DND-41 (cell line): ENCODE results near the gene NCOR2.

ENCODE experiments used
- ATAC-seq: fragments of 200-7000 bp; cut with Tn5 transposase; 3 replicates; pipeline ENCODE4 v1.9.1; 2021; ENCODE audit warnings: low read depth; ENCODE audit not compliant: insufficient read depth
- DNase-seq: peaks from one replicate; pipeline ENCODE4 v3.0.0-alpha.2; 2020
- H2AFZ ChIP-seq: 2 replicates; pipeline ENCODE4 v1.6.0; 2012; ENCODE audit warnings: low read depth, low read length
- H3K27ac ChIP-seq: 2 replicates; pipeline ENCODE4 v1.5.1; 2012; ENCODE audit warnings: low read length, inconsistent platforms
- H3K27me3 ChIP-seq: fragments of 200-600 bp; sonication (generic); 2 replicates; pipeline ENCODE4 v1.6.0; 2012; ENCODE audit warnings: low read length, mild to moderate bottlenecking, inconsistent platforms; ENCODE audit not compliant: insufficient read depth, poor library complexity
- H3K36me3 ChIP-seq: 2 replicates; pipeline ENCODE4 v1.5.1; 2012; ENCODE audit warnings: low read length, inconsistent platforms; ENCODE audit not compliant: insufficient read depth
- H3K4me1 ChIP-seq: 2 replicates; pipeline ENCODE4 v1.5.1; 2012; ENCODE audit warnings: mild to moderate bottlenecking, low read length; ENCODE audit not compliant: insufficient read depth
- H3K4me2 ChIP-seq: 2 replicates; pipeline ENCODE4 v1.6.0; 2012; ENCODE audit warnings: mild to moderate bottlenecking, moderate library complexity, low read length, inconsistent platforms; ENCODE audit not compliant: insufficient read depth
- H3K4me3 ChIP-seq, 2 experiments: fragments of 200-600 bp in 1 of 2; shearing (Covaris generic) in 1 of 2; 2 replicates each; pipeline ENCODE4 v1.5.1; 2012 to 2016; ENCODE audit warnings: inconsistent platforms in 2 of 2, low read length in 2 of 2, mild to moderate bottlenecking in 2 of 2, low read depth in 1 of 2, moderate library complexity in 1 of 2
- H3K79me2 ChIP-seq: 2 replicates; pipeline ENCODE4 v1.6.0; 2012; ENCODE audit warnings: low read length, inconsistent platforms; ENCODE audit not compliant: insufficient read depth
- H3K9ac ChIP-seq: 2 replicates; pipeline ENCODE4 v1.6.0; 2012; ENCODE audit warnings: low read depth, mild to moderate bottlenecking, inconsistent platforms, low read length, moderate library complexity
- H3K9me3 ChIP-seq: 2 replicates; pipeline ENCODE4 v1.5.1; 2012; ENCODE audit warnings: low read length, moderate library complexity, mild to moderate bottlenecking, inconsistent platforms; ENCODE audit not compliant: insufficient read depth, severe bottlenecking
- H4K20me1 ChIP-seq: 2 replicates; pipeline ENCODE4 v1.6.0; 2012; ENCODE audit warnings: low read length; ENCODE audit not compliant: insufficient read depth
- CTCF ChIP-seq: IDR thresholded peaks from 2 replicates; pipeline ENCODE4 v1.5.1; 2012; ENCODE audit warnings: borderline replicate concordance, low read length, moderate library complexity, mild to moderate bottlenecking; ENCODE audit not compliant: poor library complexity, severe bottlenecking; ENCODE audit errors: extremely low read depth
- EZH2 ChIP-seq: IDR thresholded peaks from 3 replicates; pipeline ENCODE4 v1.6.1; 2012; ENCODE audit warnings: borderline replicate concordance, low read depth, mild to moderate bottlenecking, moderate library complexity, low read length, inconsistent platforms; ENCODE audit not compliant: severe bottlenecking

The NCOR2 gene

GRCh38 chr12:124542021-124542949 is 25.1 kb downstream of the NCOR2 start:
- Histone ChIP-seq H3K79me2 (peaks cover 89% of the 10 kb centered on the region), H3K4me2 (no peak overlapping the region), H3K36me3 (no peaks in the 10 kb centered on the region), H4K20me1 (peaks cover 82% of the 10 kb centered on the region), H3K9me3 (no peaks in the 10 kb centered on the region), H3K4me1 (peaks cover 2% of the 10 kb centered on the region), H3K27ac (no peak overlapping the region), H3K4me3 (no peak overlapping the region), H2AFZ (no peak overlapping the region), H3K27me3 (no peaks in the 10 kb centered on the region), H3K9ac (no peak overlapping the region)
- ATAC-seq (no peak), DNase-seq (no peak)
- TF ChIP-seq EZH2, result no peak
- no peak for TF ChIP-seq CTCF

- H3K4me3 ChIP-seq, result no peak overlapping the region
- no peak for ATAC-seq
- peaks cover 89% of the 10 kb centered on the region for H3K79me2 ChIP-seq
- DNase-seq, result no peak
- no peaks in the 10 kb centered on the region for H3K27me3 ChIP-seq
- TF ChIP-seq CTCF, result no peak
- TF ChIP-seq EZH2, result no peak
- peaks cover 2% of the 10 kb centered on the region for H3K4me1 ChIP-seq
- H2AFZ ChIP-seq, result no peak overlapping the region
- H3K27ac ChIP-seq, result no peak overlapping the region
- H3K4me2 ChIP-seq, result no peak overlapping the region
- no peaks in the 10 kb centered on the region for H3K36me3 ChIP-seq
- no peak overlapping the region for H3K9ac ChIP-seq
- H4K20me1 ChIP-seq, result peaks cover 85% of the 10 kb centered on the region
- H3K9me3 ChIP-seq, result no peaks in the 10 kb centered on the region
Measured at GRCh38 chr12:124541322-124541721, 26.1 kb downstream of the NCOR2 start.

- H3K9me3 ChIP-seq, result no peaks in the 10 kb centered on the region
- no peak overlapping the region for H2AFZ ChIP-seq
- H3K79me2 ChIP-seq, result peaks cover 89% of the 10 kb centered on the region
- H3K4me2 ChIP-seq, result no peak overlapping the region
- ATAC-seq (0 out of 3 replicates have a peak, but pooled peaks have one; percentile 10), DNase-seq (no peak)
- peaks cover 83% of the 10 kb centered on the region for H4K20me1 ChIP-seq
- no peak overlapping the region for H3K4me3 ChIP-seq
- peaks cover 2% of the 10 kb centered on the region; the same call in 1 of the 2 replicates for H3K4me1 ChIP-seq
- TF ChIP-seq EZH2 (no peak), CTCF (no peak)
- no peaks in the 10 kb centered on the region for H3K27me3 ChIP-seq
- no peak overlapping the region for H3K9ac ChIP-seq
- H3K36me3 ChIP-seq, result peaks cover 4% of the 10 kb centered on the region
- H3K27ac ChIP-seq, result peak overlapping the region; percentile 7; the same call in 1 of the 2 replicates
Measured at GRCh38 chr12:124539084-124540041, 28.0 kb downstream of the NCOR2 start.
